Endothelial cell of umbilical vein (primary cell): Measurements from ENCODE around the gene BBX. TPM values are rescaled to one million over a fixed set of nuclear protein-coding genes. Genes with fewer than 3 reads are reported as not detected.

Experiments used
- BruUV-seq: library from RNA; stranded (reverse); fragments of 400-500 nt; replicated peaks from 2 replicates; lab custom pipeline; 2021; lab: Mats Ljungman, UMichigan
- CTCF ChIA-PET: fragments of 300-600, 350-600 bp; sonication (Branson Sonifier 250); formaldehyde crosslinking; loops from one replicate; lab custom pipeline; 2021; ENCODE audit warnings: antibody characterized with exemption, inconsistent platforms; lab: Charles Lee
- POLR2A ChIA-PET: fragments of 300-600, 350-600 bp; sonication (Branson Sonifier 250); formaldehyde crosslinking; loops from one replicate; lab custom pipeline; 2021; ENCODE audit warnings: antibody characterized with exemption, inconsistent platforms; lab: Charles Lee
- DNase-seq: peaks from one replicate; pipeline ENCODE4 v3.0.0-alpha.2; 2011; ENCODE audit warnings: low read depth, low spot score
- FAIRE-seq: peaks from 2 replicates; lab custom pipeline; 2011; peaks lifted over from hg19 to GRCh38; lab: Jason Lieb, UNC
- H2AFZ ChIP-seq: 2 replicates; pipeline ENCODE4 v1.6.0; 2012; ENCODE audit warnings: low read depth, low read length, control low read depth, inconsistent platforms
- H3K27ac ChIP-seq: 2 replicates; pipeline ENCODE4 v1.5.1; 2011; ENCODE audit warnings: low read depth, mild to moderate bottlenecking, control low read depth, low read length, moderate library complexity; ENCODE audit not compliant: insufficient read depth
- H3K27me3 ChIP-seq, 2 experiments: 2 replicates each; pipeline versions ENCODE4 v1.6.0 to v1.6.1; 2011; ENCODE audit warnings: low read length in 2 of 2, mixed read lengths in 1 of 2; ENCODE audit not compliant: control insufficient read depth in 2 of 2, insufficient read depth in 2 of 2
- H3K36me3 ChIP-seq, 2 experiments: 2 replicates in 1 of 2; 3 replicates in 1 of 2; pipeline ENCODE4 v1.5.1; 2011; ENCODE audit warnings: low read length in 2 of 2, mild to moderate bottlenecking in 1 of 2, moderate library complexity in 1 of 2; ENCODE audit not compliant: control insufficient read depth in 2 of 2, insufficient read depth in 2 of 2; ENCODE audit errors: extremely low read depth in 1 of 2
- H3K4me1 ChIP-seq: 3 replicates; pipeline ENCODE4 v1.5.1; 2011; ENCODE audit warnings: mild to moderate bottlenecking, low read length; ENCODE audit not compliant: control insufficient read depth, insufficient read depth; ENCODE audit errors: extremely low read depth
- H3K4me2 ChIP-seq: 2 replicates; pipeline ENCODE4 v1.6.1; 2011; ENCODE audit warnings: low read length, control low read depth, mixed read lengths; ENCODE audit not compliant: insufficient read depth
- H3K4me3 ChIP-seq, 3 experiments: fragments of 200-600 bp in 1 of 3; sonication (generic), shearing (Covaris generic) in 1 of 3; replicated peaks in 1 of 3; 2 replicates each; pipeline ENCODE4 v1.5.1; 2011 to 2016; ENCODE audit warnings: control low read depth in 3 of 3, low read length in 3 of 3, mild to moderate bottlenecking in 2 of 3, inconsistent platforms in 1 of 3, low read depth in 1 of 3, moderate library complexity in 1 of 3; ENCODE audit not compliant: insufficient read depth in 1 of 3
- H3K79me2 ChIP-seq: 2 replicates; pipeline ENCODE4 v1.6.0; 2012; ENCODE audit warnings: low read length, inconsistent platforms; ENCODE audit not compliant: control insufficient read depth, insufficient read depth
- H3K9ac ChIP-seq: replicated peaks from 2 replicates; pipeline ENCODE3; 2011; ENCODE audit warnings: low read length, control low read depth; ENCODE audit not compliant: insufficient read depth; ENCODE audit errors: extremely low read depth
- H3K9me1 ChIP-seq: replicated peaks from 3 replicates; pipeline ENCODE4 v1.6.0; 2011; ENCODE audit warnings: mild to moderate bottlenecking, low read length; ENCODE audit not compliant: control insufficient read depth, insufficient read depth; ENCODE audit errors: extremely low read depth
- H3K9me3 ChIP-seq: replicated peaks from 2 replicates; pipeline ENCODE4 v1.5.1; 2012; ENCODE audit warnings: low read length, inconsistent platforms; ENCODE audit not compliant: control insufficient read depth, insufficient read depth
- H4K20me1 ChIP-seq: replicated peaks from 2 replicates; pipeline ENCODE3; 2011; ENCODE audit warnings: mild to moderate bottlenecking, low read length; ENCODE audit not compliant: control insufficient read depth, insufficient read depth; ENCODE audit errors: extremely low read depth
- EZH2 ChIP-seq: IDR thresholded peaks from 2 replicates; pipeline ENCODE4 v1.6.1; 2012; ENCODE audit warnings: borderline replicate concordance, low read depth, mild to moderate bottlenecking, moderate library complexity, low read length, inconsistent platforms; ENCODE audit not compliant: severe bottlenecking
- FOS ChIP-seq: IDR thresholded peaks from 2 replicates; pipeline ENCODE4 v1.6.1; 2011; ENCODE audit warnings: mild to moderate bottlenecking, low read length, moderate library complexity, borderline replicate concordance; ENCODE audit not compliant: insufficient read depth
- GATA2 ChIP-seq: IDR thresholded peaks from 2 replicates; pipeline ENCODE4 v1.7.0; 2011; ENCODE audit warnings: low read depth, mild to moderate bottlenecking, moderate library complexity, mixed read lengths, low read length; ENCODE audit not compliant: insufficient read length, insufficient read depth
- JUN ChIP-seq: IDR thresholded peaks from 2 replicates; pipeline ENCODE4 v1.6.1; 2011; ENCODE audit warnings: borderline replicate concordance, low read depth; ENCODE audit not compliant: insufficient read length, insufficient read depth
- MYC ChIP-seq: IDR thresholded peaks from one replicate; pipeline ENCODE4 v1.6.1; 2011; ENCODE audit warnings: mild to moderate bottlenecking, low read depth, low read length
- POLR2A ChIP-seq: IDR thresholded peaks from 2 replicates; pipeline ENCODE4 v1.6.1; 2012; ENCODE audit warnings: low read depth, mild to moderate bottlenecking, control low read depth, low read length
- POLR2AphosphoS5 ChIP-seq: IDR thresholded peaks from 2 replicates; pipeline ENCODE4 v1.6.1; 2012; ENCODE audit warnings: low read depth, mild to moderate bottlenecking, control low read depth, low read length, moderate library complexity; ENCODE audit not compliant: insufficient read depth
- dilution Hi-C: fragments of 300-500 bp; cut with MboI; formaldehyde crosslinking; loops from one replicate; pipeline ENCODE4 v1.15.0; 2019; ENCODE audit warnings: low sequenced_read_pairs; ENCODE audit not compliant: extremely low pct_ligation_motif_present
- intact Hi-C: fragments of 100-400 bp; cut with micrococcal nuclease; formaldehyde crosslinking; loops from one replicate; pipeline ENCODE4 v1.10.0; 2022
- polyA plus RNA-seq, 4 experiments: library from polyadenylated mRNA; depleted of rRNA in 3 of 4; stranded (reverse) in 3 of 4; unstranded in 1 of 4; fragments of >200 nt; gene quantifications; 2 replicates each; pipeline versions ENCODE4 v1.2.1 to v1.2.3, GENCODE V29; 2011 to 2012; ENCODE audit warnings: missing spikeins in 1 of 4
- total RNA-seq: library from RNA; stranded (reverse); gene quantifications from 2 replicates; pipeline ENCODE4 v1.2.3, GENCODE V29; 2021
- TF ChIP-seq, protein P1 (sequence below), 2 donors: IDR thresholded peaks; 1 replicate in 1 of 2; 2 replicates in 1 of 2; pipeline ENCODE4 v1.5.1; 2011; ENCODE audit warnings: low read length in 2 of 2, mild to moderate bottlenecking in 2 of 2, moderate library complexity in 2 of 2, control low read depth in 1 of 2, inconsistent platforms in 1 of 2, low read depth in 1 of 2; ENCODE audit not compliant: insufficient read depth in 1 of 2; ENCODE audit errors: extremely low read depth in 1 of 2

Gene BBX
- total and polyA plus RNA-seq, 2 donors (not counting 3 experiments of a cell fraction or from before 2014, with no cell fraction given): 21.4 to 43.4 TPM

GRCh38 chr3:107825556-107825955, 302.8 kb downstream of the BBX start:
- no peak for DNase-seq
- BruUV-seq: no TSS peak
- FAIRE-seq: no peak
- Histone ChIP-seq H3K36me3 (no peaks in the 10 kb centered on the region), H4K20me1 (no peaks in the 10 kb centered on the region), H3K79me2 (no peaks in the 10 kb centered on the region), H3K9ac (no peak overlapping the region), H3K4me1 (no peaks in the 10 kb centered on the region), H3K27ac (no peak overlapping the region), H3K4me3 (no peak overlapping the region), H3K9me3 (no peaks in the 10 kb centered on the region), H3K27me3 (peaks cover 0 to 1% of the 10 kb centered on the region in 2 experiments), H3K9me1 (no peaks in the 10 kb centered on the region), H3K4me2 (no peak overlapping the region), H2AFZ (no peak overlapping the region)
- ChIA-PET CTCF (interaction anchor here (1.4 kb wide), 1 partner anchor 149 kb away, joined by 3 read pairs; no protein-coding TSS in a partner anchor), POLR2A (no interaction called here)
- no peak for TF ChIP-seq GATA2
- TF ChIP-seq POLR2AphosphoS5: no peak
- no peak for TF ChIP-seq EZH2
- TF ChIP-seq POLR2A: no peak
- dilution Hi-C loops (no loop called here), intact Hi-C loops (no loop called here)

- Histone ChIP-seq H3K9me3 (no peaks in the 10 kb centered on the region), H3K9ac (no peak overlapping the region), H3K9me1 (no peaks in the 10 kb centered on the region), H3K4me2 (no peak overlapping the region), H3K79me2 (no peaks in the 10 kb centered on the region), H2AFZ (no peak overlapping the region), H3K27me3 (peaks cover 0 to 1% of the 10 kb centered on the region in 2 experiments), H3K27ac (no peak overlapping the region), H3K4me1 (no peaks in the 10 kb centered on the region), H3K36me3 (no peaks in the 10 kb centered on the region), H4K20me1 (no peaks in the 10 kb centered on the region), H3K4me3 (no peak overlapping the region)
- ChIA-PET POLR2A (no interaction called here), CTCF (no interaction called here)
- FAIRE-seq: no peak
- DNase-seq: no peak
- intact Hi-C loops (no loop called here), dilution Hi-C loops (no loop called here)
- no TSS peak for BruUV-seq
- TF ChIP-seq MYC (no peak), GATA2 (no peak), FOS (no peak), POLR2AphosphoS5 (no peak), POLR2A (no peak), JUN (no peak), EZH2 (no peak)
- TF ChIP-seq, protein P1, sequence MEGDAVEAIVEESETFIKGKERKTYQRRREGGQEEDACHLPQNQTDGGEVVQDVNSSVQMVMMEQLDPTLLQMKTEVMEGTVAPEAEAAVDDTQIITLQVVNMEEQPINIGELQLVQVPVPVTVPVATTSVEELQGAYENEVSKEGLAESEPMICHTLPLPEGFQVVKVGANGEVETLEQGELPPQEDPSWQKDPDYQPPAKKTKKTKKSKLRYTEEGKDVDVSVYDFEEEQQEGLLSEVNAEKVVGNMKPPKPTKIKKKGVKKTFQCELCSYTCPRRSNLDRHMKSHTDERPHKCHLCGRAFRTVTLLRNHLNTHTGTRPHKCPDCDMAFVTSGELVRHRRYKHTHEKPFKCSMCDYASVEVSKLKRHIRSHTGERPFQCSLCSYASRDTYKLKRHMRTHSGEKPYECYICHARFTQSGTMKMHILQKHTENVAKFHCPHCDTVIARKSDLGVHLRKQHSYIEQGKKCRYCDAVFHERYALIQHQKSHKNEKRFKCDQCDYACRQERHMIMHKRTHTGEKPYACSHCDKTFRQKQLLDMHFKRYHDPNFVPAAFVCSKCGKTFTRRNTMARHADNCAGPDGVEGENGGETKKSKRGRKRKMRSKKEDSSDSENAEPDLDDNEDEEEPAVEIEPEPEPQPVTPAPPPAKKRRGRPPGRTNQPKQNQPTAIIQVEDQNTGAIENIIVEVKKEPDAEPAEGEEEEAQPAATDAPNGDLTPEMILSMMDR (IDR thresholded peaks at IDR 0.05; ENCODE audit: extremely low read depth in 1 of 2, insufficient read depth in 1 of 2, low read depth in 1 of 2, low read length in 2 of 2): no peak
Measured at GRCh38 chr3:107826727-107827126, 304.0 kb downstream of the BBX start.
